Glutamatergic neuron (in vitro differentiated cells): ENCODE measurements around the gene PSME1. TPM values are rescaled to one million over a fixed set of nuclear protein-coding genes. Genes with fewer than 3 reads are reported as not detected.

Experiments
- DNase-seq: peaks from one replicate; pipeline ENCODE4 v3.0.0; 2022
- H3K27ac Mint-ChIP-seq: one replicate; pipeline ENCODE4 v1.8.0; 2020; ENCODE audit warnings: mild to moderate bottlenecking, mixed read lengths, inconsistent platforms; ENCODE audit not compliant: unreplicated experiment
- H3K27me3 Mint-ChIP-seq: one replicate; pipeline ENCODE4 v1.8.0; 2020; ENCODE audit warnings: mild to moderate bottlenecking, moderate library complexity, mixed read lengths, inconsistent platforms; ENCODE audit not compliant: unreplicated experiment
- H3K36me3 Mint-ChIP-seq: one replicate; pipeline ENCODE4 v1.8.0; 2020; ENCODE audit warnings: mild to moderate bottlenecking, mixed read lengths, inconsistent platforms; ENCODE audit not compliant: unreplicated experiment
- H3K4me1 Mint-ChIP-seq: one replicate; pipeline ENCODE4 v1.8.0; 2020; ENCODE audit warnings: mild to moderate bottlenecking, low read depth, mixed read lengths, inconsistent platforms; ENCODE audit not compliant: unreplicated experiment
- H3K4me3 Mint-ChIP-seq: one replicate; pipeline ENCODE4 v1.8.0; 2020; ENCODE audit warnings: mild to moderate bottlenecking, mixed read lengths, inconsistent platforms; ENCODE audit not compliant: unreplicated experiment
- H3K9me3 Mint-ChIP-seq: one replicate; pipeline ENCODE4 v1.8.0; 2020; ENCODE audit warnings: mild to moderate bottlenecking, moderate library complexity, mixed read lengths, inconsistent platforms; ENCODE audit not compliant: unreplicated experiment
- CTCF ChIP-seq: fragments of 200-600 bp; sonication (generic); IDR thresholded peaks from one replicate; pipeline ENCODE4 v1.5.0; 2021; ENCODE audit not compliant: partially characterized antibody, unreplicated experiment
- total RNA-seq: library from RNA; stranded (reverse); fragmentation: NEBNext Ultra II Directional; extraction: Animal tissue kit (Norgen Biotek cat#: 25700); gene quantifications from one replicate; pipeline ENCODE4 v1.2.1, GENCODE V29; 2021; ENCODE audit not compliant: unreplicated experiment

Gene PSME1
- total RNA-seq, 1 donor from 2014 or later: 35.7 TPM

DNA sequence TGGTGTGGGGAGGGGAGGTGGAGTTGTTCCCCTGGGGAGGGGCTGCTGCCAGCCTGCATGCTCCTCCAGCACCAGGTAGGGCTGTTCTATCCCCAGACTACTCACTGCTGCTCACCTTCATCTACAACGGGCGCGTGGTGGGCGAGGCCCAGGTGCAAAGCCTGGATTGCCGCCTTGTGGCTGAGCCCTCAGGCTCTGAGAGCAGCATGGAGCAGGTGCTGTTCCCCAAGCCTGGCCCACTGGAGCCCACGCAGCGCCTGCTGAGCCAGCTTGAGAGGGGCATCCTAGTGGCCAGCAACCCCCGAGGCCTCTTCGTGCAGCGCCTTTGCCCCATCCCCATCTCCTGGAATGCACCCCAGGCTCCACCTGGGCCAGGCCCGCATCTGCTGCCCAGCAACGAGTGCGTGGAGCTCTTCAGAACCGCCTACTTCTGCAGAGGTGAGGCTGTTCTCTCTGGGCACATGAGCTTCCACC, 28.6 kb downstream of the PSME1 start:
- no peak overlapping the region for H3K27ac Mint-ChIP-seq
- peaks cover 3% of the 10 kb centered on the region for H3K27me3 Mint-ChIP-seq
- TF ChIP-seq CTCF: no peak
- no peak for DNase-seq
- H3K4me1 Mint-ChIP-seq: peaks cover 7% of the 10 kb centered on the region
- H3K36me3 Mint-ChIP-seq: peaks cover 4% of the 10 kb centered on the region
- H3K9me3 Mint-ChIP-seq: peaks cover 2% of the 10 kb centered on the region
- no peak overlapping the region for H3K4me3 Mint-ChIP-seq

- H3K4me1 Mint-ChIP-seq: peaks cover 7% of the 10 kb centered on the region
- H3K9me3 Mint-ChIP-seq: peaks cover 4% of the 10 kb centered on the region
- no peak overlapping the region for H3K27ac Mint-ChIP-seq
- peaks cover 1% of the 10 kb centered on the region for H3K27me3 Mint-ChIP-seq
- no peak for DNase-seq
- TF ChIP-seq CTCF: no peak
- H3K4me3 Mint-ChIP-seq: no peak overlapping the region
- peaks cover 4% of the 10 kb centered on the region for H3K36me3 Mint-ChIP-seq
Observed at GRCh38 chr14:24165785-24166184, 29.8 kb downstream of the PSME1 start.

DNA sequence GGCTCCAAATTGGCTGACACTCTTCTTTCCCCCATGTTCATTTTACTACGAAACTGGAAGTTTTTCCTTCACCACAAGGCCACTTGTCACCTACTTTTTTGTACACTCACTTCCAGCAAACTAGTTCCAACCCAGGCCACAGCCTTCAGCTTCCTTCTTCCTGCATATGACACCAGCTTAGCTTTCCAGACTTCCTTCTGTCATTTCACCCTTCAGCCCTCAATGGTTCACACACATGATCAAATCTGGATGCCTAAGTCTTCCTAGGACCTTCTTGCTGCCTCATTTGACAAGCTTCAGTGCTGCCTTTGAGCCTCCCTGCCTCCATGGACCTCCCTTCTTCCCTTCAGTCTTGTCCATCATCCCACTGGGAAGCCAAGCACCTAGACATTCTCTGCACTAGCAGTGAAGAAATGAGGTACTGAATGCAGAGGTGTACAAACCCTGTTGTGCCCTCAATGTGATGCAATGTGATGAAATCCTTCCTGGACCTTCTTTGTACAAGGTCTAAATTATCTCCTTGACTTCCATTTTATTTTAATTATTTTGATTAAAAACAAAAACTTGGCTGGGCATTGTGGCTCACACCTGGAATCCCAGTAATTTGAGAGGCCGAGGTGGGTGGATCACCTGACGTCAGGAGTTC, 31.6 kb downstream of the PSME1 start:
- Mint-ChIP-seq H3K9me3 (peaks cover 5% of the 10 kb centered on the region), H3K4me1 (peaks cover 2% of the 10 kb centered on the region), H3K4me3 (no peak overlapping the region), H3K36me3 (peaks cover 4% of the 10 kb centered on the region), H3K27me3 (peaks cover 1% of the 10 kb centered on the region), H3K27ac (no peak overlapping the region)
- no peak for DNase-seq
- no peak for TF ChIP-seq CTCF

DNA sequence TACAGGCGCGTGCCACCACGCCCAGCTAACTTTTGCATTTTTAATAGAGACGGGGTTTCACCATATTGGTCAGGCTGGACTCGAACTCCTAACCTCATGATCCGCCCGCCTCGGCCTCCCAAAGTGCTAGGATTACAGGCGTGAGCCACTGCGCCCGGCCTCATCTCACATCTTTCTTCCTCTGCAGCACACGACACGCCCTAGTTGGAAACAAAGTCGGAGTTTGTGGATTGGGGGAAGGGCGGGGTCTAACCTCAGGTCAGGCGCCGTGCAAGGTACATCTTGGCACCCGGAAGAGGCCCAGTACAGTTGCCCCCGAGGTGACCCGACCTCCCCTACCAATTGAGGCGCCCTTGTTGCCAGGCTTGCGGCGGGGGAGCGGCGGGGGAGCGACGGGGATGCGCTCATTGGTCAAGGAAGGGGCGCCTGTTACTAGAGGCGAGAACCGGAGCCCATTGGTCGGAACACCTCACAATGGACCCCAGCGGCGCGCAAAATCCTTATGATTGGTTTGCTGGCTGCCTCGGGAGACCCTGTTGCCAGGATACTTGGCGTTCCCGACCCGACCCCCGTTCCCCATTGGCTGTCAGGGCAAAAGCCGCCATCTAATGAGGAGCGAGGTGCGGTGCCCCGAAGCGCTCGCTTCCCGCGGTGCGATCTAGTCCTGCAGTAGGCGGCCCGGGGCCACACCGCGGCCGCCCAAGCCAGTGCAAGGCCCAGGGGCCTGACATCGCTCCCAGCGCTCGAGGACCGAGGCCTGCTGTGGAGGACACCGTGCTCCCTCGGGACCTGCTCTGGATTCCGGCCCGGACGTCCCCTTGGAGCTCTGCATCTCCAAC, 35.6 kb downstream of the PSME1 start, which contains the start of gene REC8:
Gene REC8 (plus strand): TSS at position 659 of the 839 bp plus-strand sequence. CDS start 473 bp downstream, outside the sequence.
- peak within 1 kb of the TSS; percentile 94 for H3K4me3 Mint-ChIP-seq
- DNase-seq: peak; percentile 97
- H3K4me1 Mint-ChIP-seq: peaks cover 4% of the 10 kb centered on the region
- peaks cover 5% of the 10 kb centered on the region for H3K9me3 Mint-ChIP-seq
- H3K36me3 Mint-ChIP-seq: no peaks in the 10 kb centered on the region
- peaks cover 3% of the 10 kb centered on the region for H3K27me3 Mint-ChIP-seq
- H3K27ac Mint-ChIP-seq: peak within 1 kb of the TSS; percentile 93
- no peak for TF ChIP-seq CTCF
